Spleen (tissue), 11 donors: Measurements from ENCODE around the gene HDAC4. TPM values are rescaled to one million over a fixed set of nuclear protein-coding genes. Genes with fewer than 3 reads are reported as not detected.

Source experiments
- DNase-seq: peaks from one replicate; pipeline ENCODE4 v3.0.0-alpha.2; 2020
- H3K27ac ChIP-seq, 8 donors: fragments of 200-600 bp; sonication (generic) in 7 of 8; 1 replicate in 4 of 8; 2 replicates in 4 of 8; pipeline versions ENCODE4 v1.5.0 to v1.8.0; 2016 to 2021; ENCODE audit warnings: inconsistent platforms in 4 of 8, mild to moderate bottlenecking in 4 of 8, moderate library complexity in 1 of 8
- H3K27me3 ChIP-seq, 7 donors: fragments of 200-600 bp; sonication (generic) in 6 of 7; replicated peaks in 1 of 7; 1 replicate in 4 of 7; 2 replicates in 3 of 7; pipeline versions ENCODE4 v1.5.0 to v1.8.0; 2016 to 2021; ENCODE audit warnings: inconsistent platforms in 3 of 7, mild to moderate bottlenecking in 1 of 7
- H3K36me3 ChIP-seq, 6 donors: fragments of 200-600 bp; sonication (generic) in 5 of 6; 1 replicate in 4 of 6; 2 replicates in 2 of 6; pipeline versions ENCODE4 v1.5.0 to v1.8.0; 2016 to 2021; ENCODE audit warnings: inconsistent platforms in 2 of 6
- H3K4me1 ChIP-seq, 6 donors: fragments of 200-600 bp; sonication (generic) in 5 of 6; 1 replicate in 3 of 6; 2 replicates in 3 of 6; pipeline versions ENCODE4 v1.5.0 to v1.8.0; 2016 to 2021; ENCODE audit warnings: inconsistent platforms in 3 of 6
- H3K4me3 ChIP-seq, 8 donors: fragments of 200-600 bp; sonication (generic) in 7 of 8; 1 replicate in 4 of 8; 2 replicates in 4 of 8; pipeline versions ENCODE4 v1.5.0 to v1.8.0; 2016 to 2021; ENCODE audit warnings: inconsistent platforms in 4 of 8, mild to moderate bottlenecking in 4 of 8, moderate library complexity in 2 of 8
- H3K9me3 ChIP-seq, 8 donors: fragments of 200-600 bp; sonication (generic) in 7 of 8; 1 replicate in 4 of 8; 2 replicates in 4 of 8; pipeline versions ENCODE4 v1.5.0 to v1.8.0; 2016 to 2021; ENCODE audit warnings: inconsistent platforms in 4 of 8
- CTCF ChIP-seq, 11 experiments: fragments of 200-600 bp in 7 of 11; fragments of 450-650 bp in 4 of 11; sonication (generic) in 4 of 11; IDR thresholded peaks in 8 of 11; conservative IDR thresholded peaks in 3 of 11; 1 replicate in 7 of 11; 2 replicates in 4 of 11; pipeline versions ENCODE4 v1.4.0 to v1.8.0; 2016 to 2021; ENCODE audit warnings: antibody characterized with exemption in 11 of 11, inconsistent platforms in 4 of 11, mild to moderate bottlenecking in 1 of 11
- POLR2A ChIP-seq, 3 donors: fragments of 450-650 bp; IDR thresholded peaks; one replicate each; pipeline ENCODE4 v1.5.1; 2017; ENCODE audit warnings: antibody characterized with exemption in 3 of 3, mild to moderate bottlenecking in 1 of 3
- POLR2AphosphoS5 ChIP-seq, 3 donors: sonication (generic); formaldehyde crosslinking; IDR thresholded peaks; one replicate each; pipeline ENCODE4 v1.5.1; 2017; ENCODE audit warnings: antibody characterized with exemption in 3 of 3
- WGBS, 5 donors: extraction: QIAGEN DNeasy Blood & Tissue Kit in 3 of 5; methylation state at CpG; one replicate each; pipeline versions ENCODE4 v1.1.5 to v1.1.7; 2013 to 2018; 5-methylcytosine and 5-hydroxymethylcytosine counted together
- intact Hi-C: fragments of 100-400 bp; cut with DNase I; formaldehyde crosslinking; loops from one replicate; pipeline ENCODE4 v1.15.0; 2023; ENCODE audit warnings: low total_unique reads
- polyA plus RNA-seq, 3 donors: library from polyadenylated mRNA; stranded (reverse); fragments of 200-250 nt; gene quantifications; one replicate each; pipeline ENCODE4 v1.2.1, GENCODE V29; 2013
- total RNA-seq, 7 donors: library from RNA; depleted of rRNA in 3 of 7; stranded (reverse); fragments of >200 nt in 3 of 7; fragmentation: NEBNext Ultra II Directional in 4 of 7; extraction: Animal tissue kit (Norgen Biotek cat#: 25700) in 4 of 7; gene quantifications; one replicate each; pipeline versions ENCODE4 v1.1.0 to v1.2.1, GENCODE V29; 2016 to 2021
- donor health status: healthy with polysubstance abuse.
- donor health status: DM: no; HTN: no; CAD: no; lungs with moderate emphysema.
- donor health status: DM: no; HTN: no; CAD: no.
- donor health status: Bipolar disorder and iron deficiency.
- donor health status: healthy.
- donor health status: DM: no; HTN: no; CAD: no.
- donor health status: DM: yes; HTN: yes; CAD: no.

The HDAC4 gene
- total and polyA plus RNA-seq, 10 donors = 3.2 to 122 (median 69.5) TPM

- Histone ChIP-seq H3K4me1 (peaks cover 26 to 91% (median 67%) of the 10 kb centered on the region in 6 donors), H3K4me3 (no peak overlapping the region), H3K27me3 (no peaks in the 10 kb centered on the region), H3K9me3 (no peaks in the 10 kb centered on the region), H3K36me3 (peaks cover 0 to 10% (median 0%) of the 10 kb centered on the region in 6 donors), H3K27ac (peak overlapping the region in 2 of 8 donors; percentile 55 to 84)
- TF ChIP-seq CTCF (IDR thresholded peaks at IDR 0.05 in 8 of 11, conservative IDR thresholded peaks at IDR 0.05 in 3 of 11) = no peak
- TF ChIP-seq POLR2A (IDR thresholded peaks at IDR 0.05) = no peak
- TF ChIP-seq POLR2AphosphoS5 (IDR thresholded peaks at IDR 0.05) = no peak
- WGBS, 5 donors = 69 to 84% (median 80%) methylated on average over 10 of the region's 10 CpGs
- DNase-seq = peak; percentile 54
- intact Hi-C loops = no loop called here
Measured at GRCh38 chr2:239286901-239287300, 113.9 kb downstream of the HDAC4 start.

- no peak for TF ChIP-seq POLR2A (IDR thresholded peaks at IDR 0.05)
- TF ChIP-seq POLR2AphosphoS5 (IDR thresholded peaks at IDR 0.05) = no peak
- TF ChIP-seq CTCF (IDR thresholded peaks at IDR 0.05 in 8 of 11, conservative IDR thresholded peaks at IDR 0.05 in 3 of 11) = no peak
- peak overlapping the region in 1 of 8 donors; percentile 58 for H3K4me3 ChIP-seq
- no peak for DNase-seq
- peaks cover 0 to 6% (median 0%) of the 10 kb centered on the region in 6 donors for H3K36me3 ChIP-seq
- no peaks in the 10 kb centered on the region for H3K27me3 ChIP-seq
- WGBS, 5 donors = 64 to 79% (median 72%) methylated on average over 3 of the region's 3 CpGs
- H3K27ac ChIP-seq = peak overlapping the region in 5 of 8 donors; percentile 10 to 84 (median 80)
- intact Hi-C loops = no loop called here
- H3K9me3 ChIP-seq = no peaks in the 10 kb centered on the region
- peaks cover 26 to 81% (median 62%) of the 10 kb centered on the region in 6 donors for H3K4me1 ChIP-seq
Measured at GRCh38 chr2:239285932-239286230, 114.9 kb downstream of the HDAC4 start.

- 13 to 20% (median 17%) methylated on average over 26 of the region's 26 CpGs for WGBS, 5 donors
- Histone ChIP-seq H3K27ac (peak overlapping the region in 7 of 8 donors; percentile 10 to 84 (median 80)), H3K27me3 (no peaks in the 10 kb centered on the region), H3K4me1 (peaks cover 26 to 78% (median 61%) of the 10 kb centered on the region in 6 donors), H3K9me3 (no peaks in the 10 kb centered on the region), H3K4me3 (peak overlapping the region in 6 of 8 donors; percentile 4 to 58 (median 13)), H3K36me3 (peaks cover 0 to 4% (median 0%) of the 10 kb centered on the region in 6 donors)
- DNase-seq = peak; percentile 84
- intact Hi-C loops = no loop called here
- no peak for TF ChIP-seq CTCF (IDR thresholded peaks at IDR 0.05 in 8 of 11, conservative IDR thresholded peaks at IDR 0.05 in 3 of 11)
- TF ChIP-seq POLR2A (IDR thresholded peaks at IDR 0.05) = no peak
- peak in 2 of 3 donors; percentile 22 to 67 for TF ChIP-seq POLR2AphosphoS5 (IDR thresholded peaks at IDR 0.05)
Measured at GRCh38 chr2:239285071-239285931, 115.5 kb downstream of the HDAC4 start.
